ENCODE measurements around the gene CDK14. TPM values are rescaled to one million over a fixed set of nuclear protein-coding genes. Genes with fewer than 3 reads are reported as not detected.

CDK14 gene
- total RNA-seq, 4 donors from 2014 or later = 22.2 to 36.3 (median 28.6) TPM

GRCh38 chr7:90574820-90575187 is 21.3 kb upstream of the CDK14 start:
- TF ChIP-seq CTCF (IDR thresholded peaks at IDR 0.05) (no peak), EP300 (IDR thresholded peaks at IDR 0.05) (no peak), POLR2A (IDR thresholded peaks at IDR 0.05) (no peak)
- H3K27me3 ChIP-seq = no peaks in the 10 kb centered on the region
- WGBS, 2 donors = 92 to 97% methylated on average over 1 of the region's 1 CpG
- DNase-seq (ENCODE audit: low spot score in 2 of 2) = no peak
- H3K4me1 ChIP-seq = no peaks in the 10 kb centered on the region
- no peak overlapping the region for H3K27ac ChIP-seq
- H3K36me3 ChIP-seq = no peaks in the 10 kb centered on the region
- H3K4me3 ChIP-seq = no peak overlapping the region
- no peaks in the 10 kb centered on the region for H3K9me3 ChIP-seq

GRCh38 chr7:90579181-90579688 is 16.9 kb upstream of the CDK14 start:
- Histone ChIP-seq H3K27me3 (no peaks in the 10 kb centered on the region), H3K36me3 (no peaks in the 10 kb centered on the region), H3K4me1 (no peaks in the 10 kb centered on the region), H3K9me3 (no peaks in the 10 kb centered on the region), H3K4me3 (no peak overlapping the region), H3K27ac (no peak overlapping the region)
- no peak for DNase-seq (ENCODE audit: low spot score in 2 of 2)
- no peak for TF ChIP-seq CTCF (IDR thresholded peaks at IDR 0.05)
- no peak for TF ChIP-seq EP300 (IDR thresholded peaks at IDR 0.05)
- TF ChIP-seq POLR2A (IDR thresholded peaks at IDR 0.05) = no peak
- 63 to 65% methylated on average over 4 of the region's 4 CpGs for WGBS, 2 donors

- Histone ChIP-seq H3K27me3 (no peaks in the 10 kb centered on the region), H3K4me1 (no peaks in the 10 kb centered on the region), H3K36me3 (no peaks in the 10 kb centered on the region), H3K9me3 (no peaks in the 10 kb centered on the region), H3K4me3 (no peak overlapping the region), H3K27ac (no peak overlapping the region)
- DNase-seq (ENCODE audit: low spot score in 2 of 2) = no peak
- WGBS, 2 donors = 87 to 97% methylated on average over 3 of the region's 3 CpGs
- no peak for TF ChIP-seq EP300 (IDR thresholded peaks at IDR 0.05)
Observed at GRCh38 chr7:90580051-90580450, 16.1 kb upstream of the CDK14 start.

GRCh38 chr7:90582164-90582563 is 14.0 kb upstream of the CDK14 start:
- Histone ChIP-seq H3K9me3 (no peaks in the 10 kb centered on the region), H3K4me1 (no peaks in the 10 kb centered on the region), H3K27me3 (no peaks in the 10 kb centered on the region), H3K36me3 (no peaks in the 10 kb centered on the region), H3K4me3 (no peak overlapping the region), H3K27ac (no peak overlapping the region)
- DNase-seq (ENCODE audit: low spot score in 2 of 2) = no peak
- 81 to 88% methylated on average over 2 of the region's 2 CpGs for WGBS, 2 donors
- no peak for TF ChIP-seq EP300 (IDR thresholded peaks at IDR 0.05)
- TF ChIP-seq CTCF (IDR thresholded peaks at IDR 0.05) = no peak
- no peak for TF ChIP-seq POLR2A (IDR thresholded peaks at IDR 0.05)

GRCh38 chr7:90584378-90584777 is 11.7 kb upstream of the CDK14 start:
- Histone ChIP-seq H3K4me3 (no peak overlapping the region), H3K27me3 (no peaks in the 10 kb centered on the region), H3K27ac (no peak overlapping the region), H3K4me1 (no peaks in the 10 kb centered on the region), H3K36me3 (no peaks in the 10 kb centered on the region), H3K9me3 (peaks cover 0 to 4% (median 0%) of the 10 kb centered on the region in 4 donors)
- 92 to 97% methylated on average over 1 of the region's 1 CpG for WGBS, 2 donors
- TF ChIP-seq POLR2A (IDR thresholded peaks at IDR 0.05) (no peak), EP300 (IDR thresholded peaks at IDR 0.05) (no peak), CTCF (IDR thresholded peaks at IDR 0.05) (no peak)
- no peak for DNase-seq (ENCODE audit: low spot score in 2 of 2)

- no peak for DNase-seq (ENCODE audit: low spot score in 2 of 2)
- Histone ChIP-seq H3K27me3 (no peaks in the 10 kb centered on the region), H3K36me3 (no peaks in the 10 kb centered on the region), H3K4me3 (no peak overlapping the region), H3K4me1 (no peaks in the 10 kb centered on the region), H3K9me3 (peaks cover 0 to 4% (median 0%) of the 10 kb centered on the region in 4 donors), H3K27ac (no peak overlapping the region)
- WGBS, 2 donors = 56 to 62% methylated on average over 1 of the region's 1 CpG
- no peak for TF ChIP-seq POLR2A (IDR thresholded peaks at IDR 0.05)
- TF ChIP-seq CTCF (IDR thresholded peaks at IDR 0.05) = no peak
- no peak for TF ChIP-seq EP300 (IDR thresholded peaks at IDR 0.05)
Observed at GRCh38 chr7:90586091-90586490, 10.0 kb upstream of the CDK14 start.
